Fibroblast of lung (primary cell): ENCODE data around the gene LDLRAD1. TPM values are rescaled to one million over a fixed set of nuclear protein-coding genes. Genes with fewer than 3 reads are reported as not detected.
"Not testable (repeated sequence)": the region's sequence is repeated elsewhere in the genome, so short reads cannot be mapped to it uniquely, and the experiment has no call there.

Experiments
- DNase-seq, 2 donors: peaks; one replicate each; pipeline versions ENCODE4 v3.0.0 to v3.0.0-alpha.2; 2010; ENCODE audit warnings: low read depth in 2 of 2
- H2AFZ ChIP-seq: 2 replicates; pipeline ENCODE4 v1.5.1; 2012; ENCODE audit warnings: low read length, control low read depth, inconsistent platforms
- H3K27ac ChIP-seq: 2 replicates; pipeline ENCODE4 v1.5.1; 2011; ENCODE audit warnings: low read length, control low read depth; ENCODE audit not compliant: insufficient read depth
- H3K27me3 ChIP-seq: 2 replicates; pipeline ENCODE4 v1.5.1; 2011; ENCODE audit warnings: mild to moderate bottlenecking, low read length; ENCODE audit not compliant: control insufficient read depth, insufficient read depth
- H3K36me3 ChIP-seq: 2 replicates; pipeline ENCODE4 v1.5.1; 2011; ENCODE audit warnings: low read length; ENCODE audit not compliant: control insufficient read depth, insufficient read depth
- H3K4me1 ChIP-seq: 2 replicates; pipeline ENCODE4 v1.5.1; 2011; ENCODE audit warnings: low read length; ENCODE audit not compliant: control insufficient read depth, insufficient read depth; ENCODE audit errors: extremely low read depth
- H3K4me2 ChIP-seq: 2 replicates; pipeline ENCODE4 v1.5.1; 2011; ENCODE audit warnings: low read length, control low read depth; ENCODE audit not compliant: insufficient read depth; ENCODE audit errors: extremely low read depth
- H3K4me3 ChIP-seq, 4 experiments: fragments of 200-600 bp in 1 of 4; sonication (generic) in 1 of 4; replicated peaks in 1 of 4; 2 replicates each; pipeline ENCODE4 v1.5.1; 2011 to 2016; ENCODE audit warnings: low read length in 4 of 4, low read depth in 3 of 4, mild to moderate bottlenecking in 3 of 4, control low read depth in 2 of 4, inconsistent platforms in 1 of 4, mixed read lengths in 1 of 4; ENCODE audit not compliant: insufficient read depth in 1 of 4; ENCODE audit errors: control extremely low read depth in 1 of 4
- H3K79me2 ChIP-seq: 2 replicates; pipeline ENCODE4 v1.5.1; 2012; ENCODE audit warnings: mild to moderate bottlenecking, low read length, inconsistent platforms; ENCODE audit not compliant: control insufficient read depth, insufficient read depth
- H3K9ac ChIP-seq: 2 replicates; pipeline ENCODE4 v1.5.1; 2011; ENCODE audit warnings: mild to moderate bottlenecking, low read length, control low read depth; ENCODE audit not compliant: insufficient read depth
- H3K9me3 ChIP-seq: 2 replicates; pipeline ENCODE4 v1.5.1; 2012; ENCODE audit warnings: low read depth, low read length; ENCODE audit not compliant: control insufficient read depth, insufficient read depth
- H4K20me1 ChIP-seq: 2 replicates; pipeline ENCODE4 v1.5.1; 2011; ENCODE audit warnings: low read length; ENCODE audit not compliant: control insufficient read depth, insufficient read depth; ENCODE audit errors: extremely low read depth
- EZH2 ChIP-seq: IDR thresholded peaks from 2 replicates; pipeline ENCODE4 v1.5.1; 2012; ENCODE audit warnings: low read length, control low read depth, mild to moderate bottlenecking; ENCODE audit errors: missing control alignments
- polyA plus RNA-seq, 2 donors: library from polyadenylated mRNA; depleted of rRNA in 1 of 2; stranded (reverse) in 1 of 2; unstranded in 1 of 2; fragments of >200 nt; gene quantifications; 2 replicates each; pipeline ENCODE4 v1.2.1, GENCODE V29; 2011 to 2012; ENCODE audit warnings: missing spikeins in 1 of 2
- total RNA-seq: library from RNA; depleted of rRNA; stranded (reverse); fragments of >200 nt; gene quantifications from 2 replicates; pipeline ENCODE4 v1.2.1, GENCODE V29; 2014
- TF ChIP-seq, protein P1 (sequence below), 2 donors: IDR thresholded peaks in 1 of 2; conservative IDR thresholded peaks in 1 of 2; 1 replicate in 1 of 2; 2 replicates in 1 of 2; pipeline ENCODE4 v1.5.1; 2011 to 2012; ENCODE audit warnings: low read length in 2 of 2, control low read depth in 1 of 2, inconsistent platforms in 1 of 2, low read depth in 1 of 2, mild to moderate bottlenecking in 1 of 2

Gene LDLRAD1
- total and polyA plus RNA-seq, 2 donors (not counting 1 experiment from before 2014, with no cell fraction given) = not detected

DNA sequence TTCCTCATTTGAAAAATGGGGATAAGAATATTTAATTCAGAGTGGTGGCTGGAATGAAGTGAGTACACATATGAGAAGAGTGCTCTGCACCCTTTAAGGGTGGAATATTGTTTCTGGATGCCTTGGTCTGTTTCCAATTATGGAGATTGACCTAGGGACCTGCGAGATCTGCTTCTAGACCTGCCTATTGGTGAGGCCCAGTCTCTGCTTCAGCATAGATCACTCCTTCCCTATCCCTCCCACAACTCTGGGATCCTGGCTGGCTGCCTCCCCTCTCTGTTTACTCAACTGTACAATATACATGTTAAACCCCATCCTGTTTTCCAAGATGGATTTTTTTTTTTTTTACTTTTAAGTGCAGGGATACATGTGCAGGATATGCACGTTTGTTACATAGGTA is 6.4 kb upstream of the LDLRAD1 start:
- TF ChIP-seq EZH2 = no peak
- TF ChIP-seq, protein P1, sequence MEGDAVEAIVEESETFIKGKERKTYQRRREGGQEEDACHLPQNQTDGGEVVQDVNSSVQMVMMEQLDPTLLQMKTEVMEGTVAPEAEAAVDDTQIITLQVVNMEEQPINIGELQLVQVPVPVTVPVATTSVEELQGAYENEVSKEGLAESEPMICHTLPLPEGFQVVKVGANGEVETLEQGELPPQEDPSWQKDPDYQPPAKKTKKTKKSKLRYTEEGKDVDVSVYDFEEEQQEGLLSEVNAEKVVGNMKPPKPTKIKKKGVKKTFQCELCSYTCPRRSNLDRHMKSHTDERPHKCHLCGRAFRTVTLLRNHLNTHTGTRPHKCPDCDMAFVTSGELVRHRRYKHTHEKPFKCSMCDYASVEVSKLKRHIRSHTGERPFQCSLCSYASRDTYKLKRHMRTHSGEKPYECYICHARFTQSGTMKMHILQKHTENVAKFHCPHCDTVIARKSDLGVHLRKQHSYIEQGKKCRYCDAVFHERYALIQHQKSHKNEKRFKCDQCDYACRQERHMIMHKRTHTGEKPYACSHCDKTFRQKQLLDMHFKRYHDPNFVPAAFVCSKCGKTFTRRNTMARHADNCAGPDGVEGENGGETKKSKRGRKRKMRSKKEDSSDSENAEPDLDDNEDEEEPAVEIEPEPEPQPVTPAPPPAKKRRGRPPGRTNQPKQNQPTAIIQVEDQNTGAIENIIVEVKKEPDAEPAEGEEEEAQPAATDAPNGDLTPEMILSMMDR (conservative IDR thresholded peaks at IDR 0.05 in 1 of 2, IDR thresholded peaks at IDR 0.05 in 1 of 2; ENCODE audit: low read depth in 1 of 2, low read length in 2 of 2) = no peak
- Histone ChIP-seq H3K4me2 (no peak overlapping the region), H3K9ac (no peak overlapping the region), H3K36me3 (no peaks in the 10 kb centered on the region), H3K79me2 (no peaks in the 10 kb centered on the region), H3K4me1 (no peaks in the 10 kb centered on the region), H3K27me3 (peaks cover 2% of the 10 kb centered on the region), H2AFZ (no peak overlapping the region), H4K20me1 (no peaks in the 10 kb centered on the region), H3K4me3 (no peak overlapping the region), H3K27ac (no peak overlapping the region), H3K9me3 (no peaks in the 10 kb centered on the region)
- no peak for DNase-seq

DNA sequence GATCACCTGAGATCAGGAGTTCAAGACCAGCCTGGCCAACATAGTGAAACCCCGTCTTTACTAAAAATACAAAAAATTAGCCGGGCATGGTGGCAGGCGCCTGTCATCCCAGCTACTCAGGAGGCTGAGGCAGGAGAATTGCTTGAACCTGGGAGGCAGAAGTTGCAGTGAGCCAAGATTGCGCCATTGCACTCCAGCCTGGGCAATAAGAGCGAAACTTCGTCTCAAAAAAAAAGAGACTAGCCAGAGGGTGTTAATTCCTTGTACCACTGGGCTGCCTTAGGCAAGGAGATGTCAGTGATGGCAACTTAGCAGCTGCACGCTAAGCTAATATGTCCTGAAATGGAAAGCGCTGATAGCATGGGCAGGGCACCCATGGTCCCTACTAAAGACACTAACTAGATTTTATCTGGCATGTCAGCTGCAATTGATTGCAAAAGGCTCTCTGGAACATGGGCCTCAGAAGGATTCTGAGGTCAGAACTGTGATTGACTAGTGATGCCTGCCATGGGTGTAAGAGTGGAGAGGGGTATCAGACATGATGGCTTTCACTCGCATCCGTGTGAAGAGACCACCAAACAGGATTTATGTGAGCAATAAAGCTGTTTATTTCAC is 1.7 kb upstream of the LDLRAD1 start:
- not testable (repeated sequence) for H3K36me3 ChIP-seq, H2AFZ ChIP-seq, H3K27me3 ChIP-seq, H3K4me2 ChIP-seq, H3K4me1 ChIP-seq, H3K79me2 ChIP-seq, H3K4me3 ChIP-seq, DNase-seq, H3K9me3 ChIP-seq, H4K20me1 ChIP-seq, H3K9ac ChIP-seq, H3K27ac ChIP-seq

DNA sequence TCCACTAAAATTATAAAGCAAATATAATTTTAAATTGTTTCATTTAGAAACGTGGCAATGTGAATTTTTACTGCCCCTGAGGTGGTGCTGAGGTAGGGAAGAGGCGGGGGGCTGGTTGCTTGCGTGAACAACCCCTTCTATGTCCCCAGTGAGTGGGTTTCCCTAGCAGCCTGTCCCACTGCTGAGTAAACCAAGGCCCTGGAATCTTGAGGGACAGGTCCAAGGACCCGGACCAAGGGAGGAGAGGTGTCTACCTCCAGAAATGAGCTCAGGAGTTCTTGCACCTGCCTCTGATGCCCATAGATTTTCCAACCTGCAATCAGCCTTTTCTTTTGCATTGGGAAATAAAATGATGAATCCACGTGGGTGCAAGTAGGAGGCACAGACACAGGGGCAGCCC is 649 bp upstream of the LDLRAD1 start:
- no peak overlapping the region for H3K9ac ChIP-seq
- no peaks in the 10 kb centered on the region for H3K36me3 ChIP-seq
- no peak overlapping the region for H3K4me3 ChIP-seq
- H3K27me3 ChIP-seq = peaks cover 8% of the 10 kb centered on the region
- H4K20me1 ChIP-seq = no peaks in the 10 kb centered on the region
- H2AFZ ChIP-seq = no peak overlapping the region
- TF ChIP-seq EZH2 = no peak
- TF ChIP-seq, protein P1 (conservative IDR thresholded peaks at IDR 0.05 in 1 of 2, IDR thresholded peaks at IDR 0.05 in 1 of 2; ENCODE audit: low read depth in 1 of 2, low read length in 2 of 2) = no peak
- H3K9me3 ChIP-seq = no peaks in the 10 kb centered on the region
- no peak overlapping the region for H3K4me2 ChIP-seq
- H3K27ac ChIP-seq = no peak overlapping the region
- H3K4me1 ChIP-seq = no peaks in the 10 kb centered on the region
- no peaks in the 10 kb centered on the region for H3K79me2 ChIP-seq
- no peak for DNase-seq
